ENCODE data around the gene KCP.

DNA sequence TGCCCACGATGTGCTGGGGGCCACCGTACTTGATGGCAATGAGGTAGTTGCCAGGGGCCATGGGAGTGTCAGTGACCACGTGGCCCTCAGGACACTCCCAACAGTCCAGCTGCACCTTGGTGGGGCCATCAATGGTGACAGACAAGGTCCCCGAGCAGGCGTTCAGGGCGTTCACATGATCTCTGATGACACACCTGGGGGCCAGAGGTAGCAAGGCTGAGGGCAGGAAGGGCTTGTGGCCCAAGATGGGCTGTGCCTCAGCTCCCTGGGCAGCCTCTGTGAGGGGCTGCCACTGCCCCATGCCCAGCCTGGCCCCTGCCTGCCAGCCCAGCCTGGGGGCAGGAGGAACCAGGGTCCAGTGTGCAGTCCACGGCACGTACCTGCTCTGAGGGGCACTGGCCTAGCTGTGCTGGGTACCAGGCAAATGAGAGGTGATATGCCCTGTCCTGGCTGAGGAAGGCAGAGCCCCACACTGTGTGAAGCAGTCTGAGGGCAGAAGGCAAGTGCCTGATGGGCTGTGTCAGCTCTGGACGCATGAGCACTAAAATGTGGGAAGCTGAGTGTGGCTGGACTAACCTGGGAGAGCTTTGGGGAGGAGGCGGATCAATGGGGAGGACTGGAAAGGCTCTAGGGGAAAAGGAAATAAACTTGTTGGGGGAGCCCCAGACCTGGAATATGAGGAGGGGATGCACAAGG, 3.5 kb upstream of the KCP start:
- TF ChIP-seq, protein P1, sequence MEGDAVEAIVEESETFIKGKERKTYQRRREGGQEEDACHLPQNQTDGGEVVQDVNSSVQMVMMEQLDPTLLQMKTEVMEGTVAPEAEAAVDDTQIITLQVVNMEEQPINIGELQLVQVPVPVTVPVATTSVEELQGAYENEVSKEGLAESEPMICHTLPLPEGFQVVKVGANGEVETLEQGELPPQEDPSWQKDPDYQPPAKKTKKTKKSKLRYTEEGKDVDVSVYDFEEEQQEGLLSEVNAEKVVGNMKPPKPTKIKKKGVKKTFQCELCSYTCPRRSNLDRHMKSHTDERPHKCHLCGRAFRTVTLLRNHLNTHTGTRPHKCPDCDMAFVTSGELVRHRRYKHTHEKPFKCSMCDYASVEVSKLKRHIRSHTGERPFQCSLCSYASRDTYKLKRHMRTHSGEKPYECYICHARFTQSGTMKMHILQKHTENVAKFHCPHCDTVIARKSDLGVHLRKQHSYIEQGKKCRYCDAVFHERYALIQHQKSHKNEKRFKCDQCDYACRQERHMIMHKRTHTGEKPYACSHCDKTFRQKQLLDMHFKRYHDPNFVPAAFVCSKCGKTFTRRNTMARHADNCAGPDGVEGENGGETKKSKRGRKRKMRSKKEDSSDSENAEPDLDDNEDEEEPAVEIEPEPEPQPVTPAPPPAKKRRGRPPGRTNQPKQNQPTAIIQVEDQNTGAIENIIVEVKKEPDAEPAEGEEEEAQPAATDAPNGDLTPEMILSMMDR (IDR thresholded peaks at IDR 0.05) = no peak
- no peak for TF ChIP-seq POLR2A (IDR thresholded peaks at IDR 0.05)

Data from esophagus squamous epithelium (tissue), 4 donors.